HG03097 (cell line): ENCODE measurements around the gene SLC22A14.
"Not testable (repeated sequence)": the region's sequence is repeated elsewhere in the genome, so short reads cannot be mapped to it uniquely, and the experiment has no call there.

Experiments
- ATAC-seq: cut with Tn5 transposase; IDR thresholded peaks from one replicate; pipeline ENCODE4 v1.9.1; 2021; ENCODE audit not compliant: unreplicated experiment, low FRiP score

SLC22A14 gene

GRCh38 chr3:38312356-38312755, 30.3 kb downstream of the SLC22A14 start:
- ATAC-seq: no peak

GRCh38 chr3:38313263-38313662, 31.2 kb downstream of the SLC22A14 start:
- no peak for ATAC-seq

GRCh38 chr3:38313695-38314094, 31.6 kb downstream of the SLC22A14 start:
- ATAC-seq: no peak

- ATAC-seq: no peak
Observed at GRCh38 chr3:38314112-38314763, 32.1 kb downstream of the SLC22A14 start.

DNA sequence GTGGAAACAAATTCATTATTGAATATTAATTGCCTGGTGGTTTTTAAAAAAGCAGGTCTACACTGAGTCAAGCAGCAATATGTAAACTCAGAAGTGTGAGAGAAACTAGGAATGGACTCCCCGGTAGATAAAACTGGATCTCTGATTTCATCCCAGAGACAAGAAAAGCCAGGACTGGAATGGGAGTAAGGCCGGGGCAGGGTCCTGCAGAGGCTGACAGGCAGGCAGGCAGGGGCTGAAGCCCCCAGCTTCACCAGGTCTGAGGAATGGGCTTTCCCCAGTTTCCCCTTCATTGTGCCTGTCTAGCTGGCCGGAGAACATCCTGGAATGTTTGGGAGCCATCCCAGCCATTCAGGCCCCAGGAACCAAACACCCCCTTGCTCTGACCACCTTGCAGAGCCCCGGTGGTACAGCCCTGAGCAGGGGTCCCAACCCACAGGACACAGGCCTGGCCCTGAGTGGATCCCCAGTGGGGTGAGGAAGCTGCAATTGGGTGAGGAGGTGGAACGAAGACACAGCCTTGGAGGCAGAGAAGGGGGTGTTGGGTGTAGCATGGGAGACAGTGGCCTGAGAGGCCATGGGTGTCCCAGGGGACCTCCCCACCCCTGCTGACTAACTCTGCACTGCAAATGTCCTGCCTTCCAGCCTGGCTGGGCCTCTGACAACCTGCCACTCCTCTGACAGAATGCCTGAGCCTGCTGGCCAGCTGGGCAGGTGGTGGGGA, 32.8 kb downstream of the SLC22A14 start:
- ATAC-seq: no peak

DNA sequence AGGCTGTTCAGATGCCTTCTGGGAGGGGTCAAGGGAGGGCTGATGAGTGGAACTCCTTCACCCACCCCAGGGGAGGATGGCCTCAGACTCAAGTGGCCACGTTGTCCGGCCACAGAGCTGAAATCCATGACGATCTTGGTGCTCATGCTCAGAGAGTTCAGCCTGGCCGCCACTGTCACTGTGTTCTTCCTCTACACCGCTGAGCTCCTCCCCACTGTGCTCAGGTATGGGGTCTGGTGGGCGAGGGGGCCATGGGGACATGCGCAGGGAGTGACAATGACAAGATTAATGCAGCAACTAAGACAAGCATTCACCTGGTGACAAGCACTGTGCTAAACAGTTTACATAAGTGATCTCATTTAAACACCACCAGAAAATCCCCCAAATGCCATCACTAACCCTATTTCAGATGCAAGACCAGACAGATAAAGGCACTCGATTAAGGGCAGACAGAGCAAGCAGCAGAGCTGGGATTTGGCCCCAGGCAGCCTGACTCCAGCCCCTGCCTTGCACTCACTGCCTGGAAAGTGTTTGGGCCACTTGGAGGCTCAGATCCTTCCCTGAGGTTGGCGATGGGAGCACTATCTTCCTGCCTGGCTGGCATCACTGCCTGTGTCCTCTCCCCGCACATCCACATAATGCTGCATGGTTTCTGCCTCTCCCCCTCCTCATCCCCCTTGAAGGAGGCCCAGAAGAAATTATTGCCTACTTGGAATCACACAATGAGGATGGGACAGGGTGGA, 33.6 kb downstream of the SLC22A14 start:
- ATAC-seq: no peak

DNA sequence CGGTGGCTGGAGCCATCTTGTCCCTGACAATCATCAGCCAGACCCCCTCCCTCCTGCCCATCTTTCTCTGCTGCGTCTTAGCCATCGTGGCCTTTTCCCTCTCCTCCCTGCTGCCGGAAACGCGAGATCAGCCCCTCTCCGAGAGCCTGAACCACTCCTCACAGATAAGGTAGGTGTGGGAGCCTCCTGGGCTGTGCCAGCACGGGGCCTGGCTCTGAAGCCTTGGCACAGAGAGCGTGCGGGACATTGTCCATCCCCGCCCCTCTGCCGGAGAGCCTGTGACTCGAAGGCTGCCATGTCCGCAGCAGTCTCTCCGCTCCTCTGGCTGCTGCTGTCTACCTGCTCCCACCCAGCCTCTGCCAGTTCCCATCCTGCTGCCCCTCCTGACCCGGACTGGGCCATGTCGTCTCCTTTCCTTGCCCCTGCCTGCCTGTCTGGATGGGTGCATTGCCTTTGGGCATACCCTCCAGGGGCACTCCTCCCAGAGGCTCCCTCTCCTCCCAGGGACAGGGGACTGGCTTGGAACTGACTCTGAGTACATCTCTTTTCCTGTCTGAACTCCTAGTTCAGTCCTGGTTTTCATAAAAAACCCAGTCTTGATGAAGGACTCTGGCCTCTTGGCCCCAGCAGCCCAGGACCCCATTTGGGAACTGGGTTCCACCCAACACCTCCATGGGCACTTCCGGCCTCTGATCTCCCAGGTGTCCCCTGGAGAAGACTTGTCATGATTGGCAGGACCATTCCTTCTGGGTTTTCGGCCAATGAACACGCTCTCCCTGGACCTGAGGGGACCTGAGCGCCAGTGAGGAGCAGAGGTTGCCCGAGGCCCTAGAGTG, 34.5 kb downstream of the SLC22A14 start:
- no peak for ATAC-seq

GRCh38 chr3:38317192-38317759, 35.2 kb downstream of the SLC22A14 start:
- ATAC-seq: no peak

DNA sequence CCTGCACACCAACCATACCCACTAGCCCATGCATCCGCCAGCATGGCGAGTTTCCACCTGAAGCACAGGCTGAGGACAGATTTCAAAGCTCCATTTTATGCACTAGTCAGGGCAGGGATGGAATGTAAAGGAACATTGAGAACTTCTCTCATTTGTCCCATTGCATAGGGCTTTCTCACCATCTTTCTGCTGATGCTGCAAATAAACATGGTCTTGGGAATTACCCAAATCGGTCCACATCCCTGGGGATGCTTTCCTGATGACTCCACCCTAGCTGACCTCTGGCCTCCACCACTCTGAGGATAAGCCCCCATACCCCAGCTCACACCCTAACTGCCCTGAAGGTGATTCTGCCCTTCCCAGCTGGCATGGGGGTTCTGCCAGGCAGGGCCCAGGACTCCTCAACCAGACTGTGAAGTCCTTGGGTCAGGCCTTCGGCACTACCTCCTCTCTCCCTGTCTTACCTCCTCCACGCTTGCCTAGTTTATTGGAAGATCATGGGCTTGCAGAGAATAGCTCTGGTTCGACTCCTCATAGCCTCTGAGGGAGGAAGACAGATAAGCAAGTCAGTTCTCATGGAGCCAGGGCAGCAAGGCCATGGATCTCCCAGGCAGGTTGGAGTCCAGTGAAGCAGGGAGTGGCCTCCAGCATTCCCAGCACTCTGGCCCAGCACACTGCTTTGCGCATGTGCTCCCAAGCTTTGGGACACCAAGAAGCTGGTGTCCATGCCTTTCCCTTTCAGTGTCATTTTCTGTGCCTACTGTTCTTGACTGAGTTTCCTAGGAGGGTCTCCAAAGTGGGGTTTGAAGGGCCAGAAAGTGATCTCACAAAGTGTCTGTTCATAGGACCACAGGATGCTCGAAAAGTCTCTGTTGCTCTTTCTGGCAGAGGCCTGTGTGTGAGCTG, 36.9 kb downstream of the SLC22A14 start:
- ATAC-seq: no peak

GRCh38 chr3:38320638-38321037, 38.5 kb downstream of the SLC22A14 start:
- not testable (repeated sequence) for ATAC-seq

- ATAC-seq: no peak
Observed at GRCh38 chr3:38323060-38323459, 41.0 kb downstream of the SLC22A14 start.

- no peak for ATAC-seq
Observed at GRCh38 chr3:38325256-38325655, 43.2 kb downstream of the SLC22A14 start.

DNA sequence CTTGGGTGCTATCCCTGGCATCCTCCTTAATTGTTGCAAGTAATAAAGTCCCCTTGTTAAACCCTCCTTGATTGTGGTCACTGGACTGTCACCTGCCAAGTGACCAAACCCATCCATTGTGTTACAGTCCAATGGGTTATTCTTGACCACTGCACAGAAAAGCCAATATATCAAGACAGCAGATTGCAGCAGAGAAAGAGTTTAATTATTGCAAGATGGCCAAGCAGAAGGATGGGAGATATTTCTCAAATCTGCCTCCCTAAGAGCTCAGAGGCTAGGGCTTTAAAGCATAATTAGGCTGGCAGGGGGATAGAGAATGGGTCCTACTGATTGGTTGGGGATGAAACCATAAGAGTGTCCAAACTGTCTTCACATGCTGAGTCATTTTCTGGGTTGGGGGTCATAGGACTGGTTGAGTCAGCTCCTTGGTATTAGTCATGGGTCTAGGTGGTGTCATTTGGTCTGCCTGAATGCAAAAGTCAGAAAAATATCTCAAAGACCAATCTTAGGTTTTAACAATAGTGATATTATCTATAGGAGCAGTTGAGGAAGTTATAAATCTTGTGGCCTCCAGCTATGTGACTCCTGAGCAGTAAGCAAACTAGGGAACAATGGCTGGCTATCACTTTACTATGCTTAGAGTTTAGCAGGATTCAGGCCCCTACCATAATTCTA, 45.4 kb downstream of the SLC22A14 start:
- ATAC-seq: no peak

DNA sequence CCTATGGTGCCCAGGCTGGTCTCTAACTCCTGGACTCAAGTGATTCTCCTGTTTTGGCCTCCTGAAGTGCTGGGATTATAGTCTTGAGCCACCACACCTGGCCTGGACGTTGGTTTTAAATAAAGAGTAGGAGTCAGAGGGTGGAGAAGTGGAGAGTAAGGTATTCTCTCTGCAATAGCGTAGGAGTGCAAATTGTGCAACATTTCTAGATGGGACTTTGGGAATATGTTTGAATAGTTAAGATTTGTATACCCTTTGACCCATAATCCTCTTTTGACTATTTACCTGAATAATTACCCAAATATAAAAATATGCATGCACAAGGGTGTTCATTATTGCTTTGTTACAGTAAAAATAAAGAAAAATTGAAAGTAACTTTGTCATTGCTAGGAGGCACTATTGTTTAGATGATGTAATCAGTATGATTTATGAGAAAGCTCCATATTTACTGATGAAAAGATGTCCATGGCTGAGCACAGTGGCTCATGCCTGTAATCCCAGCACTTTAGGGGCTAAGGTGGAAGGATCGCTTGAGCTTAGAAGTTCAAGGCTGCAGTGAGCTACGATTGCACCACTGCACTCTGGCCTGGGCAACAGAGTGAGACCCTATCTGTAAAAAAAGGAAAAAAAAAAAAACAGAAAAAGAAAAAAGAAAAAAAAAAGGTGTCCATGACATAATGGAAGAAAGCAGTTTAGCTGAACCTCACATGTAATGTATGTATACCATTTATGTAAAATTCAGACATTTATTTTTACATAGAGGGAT, 49.3 kb downstream of the SLC22A14 start:
- ATAC-seq: no peak

DNA sequence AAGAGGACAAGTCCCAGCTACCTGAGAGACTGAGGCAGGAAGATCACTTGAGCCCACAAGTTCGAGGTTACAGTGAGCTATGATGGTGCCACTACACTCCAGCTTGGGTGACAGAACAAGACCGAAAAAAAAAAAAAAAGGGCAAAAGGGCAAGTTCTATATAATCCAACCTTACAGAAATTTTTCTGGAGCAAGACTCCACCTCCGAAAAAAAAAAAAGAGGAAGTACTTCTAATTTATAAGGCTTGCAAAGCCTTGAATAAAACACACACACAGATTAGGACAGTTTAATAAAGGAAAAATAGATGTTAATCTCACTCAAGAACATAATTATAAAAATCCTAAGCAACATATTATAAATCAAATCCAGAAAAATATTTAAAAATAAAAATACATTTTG, 50.1 kb downstream of the SLC22A14 start:
- ATAC-seq: no peak

DNA sequence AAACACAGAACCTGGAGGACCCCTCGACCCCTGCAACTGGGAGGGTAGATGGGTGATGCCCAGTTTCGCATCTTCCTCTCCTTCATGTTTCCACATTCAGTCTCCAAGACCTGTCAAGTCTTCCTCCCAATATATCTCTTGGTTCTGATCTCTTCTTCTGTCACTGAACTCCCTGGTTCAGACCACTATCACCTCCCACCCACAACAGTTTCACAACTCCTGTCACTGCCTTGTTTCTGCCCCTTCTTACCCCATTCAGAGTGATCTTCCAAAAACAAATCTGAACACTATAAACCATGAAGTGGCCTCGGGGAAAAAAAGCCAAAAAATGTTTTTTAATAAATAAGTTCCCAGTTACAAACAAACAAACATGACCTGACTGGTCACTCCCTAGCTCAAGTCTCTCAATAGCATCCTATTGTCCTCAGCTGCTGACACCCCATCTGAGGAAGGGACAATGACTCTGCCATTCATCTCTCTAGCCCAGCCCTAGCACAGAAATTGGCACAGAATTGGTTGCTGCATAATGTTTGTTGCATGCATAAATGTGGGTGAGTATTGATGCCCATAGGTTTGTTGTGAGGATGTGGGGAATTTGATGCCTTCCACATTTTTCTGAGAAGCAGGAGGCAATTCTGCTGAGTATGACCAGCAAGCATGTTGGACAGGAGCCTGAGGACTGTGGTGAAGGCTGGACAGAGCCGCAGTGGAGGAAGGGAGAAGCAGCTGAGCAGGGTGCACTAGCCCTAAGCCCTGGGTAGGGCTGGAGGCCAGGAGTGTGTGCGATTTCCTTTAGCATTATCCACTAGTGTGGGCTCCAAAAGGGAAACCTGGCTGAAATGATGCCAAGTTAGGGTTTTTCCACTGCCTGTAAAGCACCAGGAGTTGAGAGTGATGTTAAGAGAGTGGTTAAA, 52.3 kb downstream of the SLC22A14 start:
- no peak for ATAC-seq

GRCh38 chr3:38335263-38335662, 53.2 kb downstream of the SLC22A14 start:
- no peak for ATAC-seq
